ENCODE results near the gene TOR4A.

DNA sequence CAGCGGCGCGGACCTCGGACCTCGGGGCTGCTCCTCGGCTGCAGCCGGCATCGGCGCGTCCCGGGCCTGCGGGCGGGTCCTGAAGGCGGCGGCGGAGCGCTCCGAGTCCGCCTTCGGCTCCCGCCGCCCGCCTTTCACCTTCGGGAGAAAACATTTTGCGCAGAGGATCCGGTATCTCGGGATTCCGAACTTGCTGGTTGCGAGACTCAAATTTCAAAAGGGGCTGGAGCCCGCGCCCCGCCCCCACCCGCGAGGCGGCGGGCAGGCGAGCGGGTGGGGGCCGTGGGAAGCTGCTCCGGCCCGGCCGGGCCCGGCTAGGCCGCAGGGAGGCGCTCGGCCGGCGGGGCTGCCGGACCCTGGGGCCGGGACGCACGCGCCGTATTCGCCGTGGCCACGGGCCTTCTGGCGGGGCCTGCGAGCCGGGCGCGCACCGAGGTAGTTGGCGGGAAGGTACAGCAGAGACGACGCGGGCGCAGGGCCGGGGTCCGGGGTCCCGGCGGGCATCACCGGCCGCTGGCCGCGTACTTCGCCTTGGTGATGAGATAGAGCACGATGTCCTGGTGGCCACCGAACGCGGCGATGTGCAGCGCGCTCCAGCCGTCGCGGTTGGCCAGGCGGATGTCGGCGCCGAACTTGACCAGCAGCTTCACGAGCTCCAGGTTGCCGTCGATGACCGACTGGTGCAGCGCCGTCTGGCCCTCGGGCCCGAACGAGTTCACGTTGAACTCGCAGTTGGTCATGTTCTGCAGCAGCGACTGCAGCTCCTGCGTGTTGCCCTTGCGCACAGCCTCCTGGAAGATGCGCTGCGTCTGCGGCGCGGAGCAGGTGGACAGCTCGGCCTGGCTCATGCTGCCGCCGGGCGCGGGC is 23.8 kb downstream of the TOR4A start:
- TF ChIP-seq CTCF (IDR thresholded peaks at IDR 0.05; ENCODE audit: borderline replicate concordance, extremely low read depth, low read length, poor library complexity, severe bottlenecking) (no peak), EZH2 (IDR thresholded peaks at IDR 0.05; ENCODE audit: borderline replicate concordance, low read depth, low read length, severe bottlenecking) (no peak)
